HL-60 (cell line): ENCODE data around the gene LTA4H.

Experiments
- TF ChIP-seq, protein P1 (sequence below): IDR thresholded peaks from 2 replicates; pipeline ENCODE4 v1.6.1; 2012; ENCODE audit warnings: low read depth; ENCODE audit not compliant: insufficient replicate concordance
- TF ChIP-seq, protein P2 (sequence below): IDR thresholded peaks from one replicate; pipeline ENCODE4 v1.5.1; 2011; ENCODE audit warnings: low read length, control low read depth, inconsistent platforms; ENCODE audit not compliant: insufficient read depth

DNA sequence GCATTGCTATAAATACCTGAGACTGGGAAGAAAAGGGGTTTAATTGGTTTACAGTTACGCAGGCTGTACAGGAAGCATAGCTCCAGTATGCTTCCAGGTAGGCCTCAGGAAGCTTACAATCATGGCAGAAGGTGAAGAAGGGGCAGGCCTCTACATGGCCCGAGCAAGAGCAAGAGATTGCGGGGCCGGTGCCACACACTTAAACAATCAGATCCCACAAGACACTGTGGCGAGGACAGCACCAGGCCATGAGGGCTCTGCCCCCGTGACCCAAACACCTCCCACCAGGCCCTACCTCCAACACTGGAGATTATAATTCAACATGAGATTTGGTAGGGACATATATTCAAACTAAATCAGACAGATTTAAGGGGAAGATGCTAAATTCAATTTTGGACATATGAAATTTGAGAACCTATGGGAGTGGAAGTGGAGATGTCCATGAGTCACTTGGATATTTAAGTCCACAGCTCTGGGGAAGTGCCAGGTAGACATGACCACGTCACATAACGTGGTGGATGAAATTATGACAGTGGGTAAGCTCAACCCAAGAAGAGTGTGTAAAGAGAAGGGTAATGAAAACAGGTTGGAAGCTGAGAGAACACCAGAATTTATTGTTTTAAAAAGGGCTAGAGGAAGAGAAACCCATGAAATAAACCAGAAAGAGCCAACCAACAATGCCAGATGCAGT lies 1.5 kb upstream of the LTA4H start:
- TF ChIP-seq, protein P1, sequence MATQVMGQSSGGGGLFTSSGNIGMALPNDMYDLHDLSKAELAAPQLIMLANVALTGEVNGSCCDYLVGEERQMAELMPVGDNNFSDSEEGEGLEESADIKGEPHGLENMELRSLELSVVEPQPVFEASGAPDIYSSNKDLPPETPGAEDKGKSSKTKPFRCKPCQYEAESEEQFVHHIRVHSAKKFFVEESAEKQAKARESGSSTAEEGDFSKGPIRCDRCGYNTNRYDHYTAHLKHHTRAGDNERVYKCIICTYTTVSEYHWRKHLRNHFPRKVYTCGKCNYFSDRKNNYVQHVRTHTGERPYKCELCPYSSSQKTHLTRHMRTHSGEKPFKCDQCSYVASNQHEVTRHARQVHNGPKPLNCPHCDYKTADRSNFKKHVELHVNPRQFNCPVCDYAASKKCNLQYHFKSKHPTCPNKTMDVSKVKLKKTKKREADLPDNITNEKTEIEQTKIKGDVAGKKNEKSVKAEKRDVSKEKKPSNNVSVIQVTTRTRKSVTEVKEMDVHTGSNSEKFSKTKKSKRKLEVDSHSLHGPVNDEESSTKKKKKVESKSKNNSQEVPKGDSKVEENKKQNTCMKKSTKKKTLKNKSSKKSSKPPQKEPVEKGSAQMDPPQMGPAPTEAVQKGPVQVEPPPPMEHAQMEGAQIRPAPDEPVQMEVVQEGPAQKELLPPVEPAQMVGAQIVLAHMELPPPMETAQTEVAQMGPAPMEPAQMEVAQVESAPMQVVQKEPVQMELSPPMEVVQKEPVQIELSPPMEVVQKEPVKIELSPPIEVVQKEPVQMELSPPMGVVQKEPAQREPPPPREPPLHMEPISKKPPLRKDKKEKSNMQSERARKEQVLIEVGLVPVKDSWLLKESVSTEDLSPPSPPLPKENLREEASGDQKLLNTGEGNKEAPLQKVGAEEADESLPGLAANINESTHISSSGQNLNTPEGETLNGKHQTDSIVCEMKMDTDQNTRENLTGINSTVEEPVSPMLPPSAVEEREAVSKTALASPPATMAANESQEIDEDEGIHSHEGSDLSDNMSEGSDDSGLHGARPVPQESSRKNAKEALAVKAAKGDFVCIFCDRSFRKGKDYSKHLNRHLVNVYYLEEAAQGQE: no peak
- TF ChIP-seq, protein P2, sequence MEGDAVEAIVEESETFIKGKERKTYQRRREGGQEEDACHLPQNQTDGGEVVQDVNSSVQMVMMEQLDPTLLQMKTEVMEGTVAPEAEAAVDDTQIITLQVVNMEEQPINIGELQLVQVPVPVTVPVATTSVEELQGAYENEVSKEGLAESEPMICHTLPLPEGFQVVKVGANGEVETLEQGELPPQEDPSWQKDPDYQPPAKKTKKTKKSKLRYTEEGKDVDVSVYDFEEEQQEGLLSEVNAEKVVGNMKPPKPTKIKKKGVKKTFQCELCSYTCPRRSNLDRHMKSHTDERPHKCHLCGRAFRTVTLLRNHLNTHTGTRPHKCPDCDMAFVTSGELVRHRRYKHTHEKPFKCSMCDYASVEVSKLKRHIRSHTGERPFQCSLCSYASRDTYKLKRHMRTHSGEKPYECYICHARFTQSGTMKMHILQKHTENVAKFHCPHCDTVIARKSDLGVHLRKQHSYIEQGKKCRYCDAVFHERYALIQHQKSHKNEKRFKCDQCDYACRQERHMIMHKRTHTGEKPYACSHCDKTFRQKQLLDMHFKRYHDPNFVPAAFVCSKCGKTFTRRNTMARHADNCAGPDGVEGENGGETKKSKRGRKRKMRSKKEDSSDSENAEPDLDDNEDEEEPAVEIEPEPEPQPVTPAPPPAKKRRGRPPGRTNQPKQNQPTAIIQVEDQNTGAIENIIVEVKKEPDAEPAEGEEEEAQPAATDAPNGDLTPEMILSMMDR: no peak
